ENCODE results near the gene GDAP1L1.

- TF ChIP-seq CTCF (IDR thresholded peaks at IDR 0.05), result no peak
- no peak for TF ChIP-seq POLR2A (IDR thresholded peaks at IDR 0.05)
Measured at GRCh38 chr20:44255942-44256341, 8.8 kb downstream of the GDAP1L1 start.

Measured in lower leg skin (tissue), 3 donors.